CD4-positive, alpha-beta T cell treated with Interleukin-6 at 100 ng/mL for 8 hours (primary cell): Measurements from ENCODE around the gene CD53.

Source experiments
- DNase-seq: peaks from one replicate; pipeline ENCODE4 v3.0.0-alpha.2; 2020; ENCODE audit warnings: mixed read lengths, low spot score

The CD53 gene

GRCh38 chr1:110876748-110877341 is 3.9 kb downstream of the CD53 start:
- no peak for DNase-seq

DNA sequence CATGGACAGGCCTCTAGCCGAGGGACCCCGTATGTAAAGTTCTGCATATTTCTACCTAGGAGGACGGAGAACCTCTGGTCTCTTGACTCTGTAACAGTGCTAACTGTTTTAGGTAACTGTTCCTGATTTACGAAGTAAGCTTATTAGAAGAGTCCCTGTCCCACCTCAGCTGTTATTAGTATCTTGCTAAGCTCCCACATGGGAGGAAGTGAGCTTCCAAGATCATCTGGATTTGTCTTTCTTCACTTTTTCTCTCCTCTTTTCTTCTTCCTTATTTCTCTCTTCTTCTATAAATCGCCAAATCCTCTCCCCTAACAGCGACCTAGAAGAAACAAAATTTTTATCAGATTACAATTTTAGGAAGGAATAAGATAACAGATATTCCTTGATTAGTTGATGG is 4.4 kb downstream of the CD53 start:
- no peak for DNase-seq

DNA sequence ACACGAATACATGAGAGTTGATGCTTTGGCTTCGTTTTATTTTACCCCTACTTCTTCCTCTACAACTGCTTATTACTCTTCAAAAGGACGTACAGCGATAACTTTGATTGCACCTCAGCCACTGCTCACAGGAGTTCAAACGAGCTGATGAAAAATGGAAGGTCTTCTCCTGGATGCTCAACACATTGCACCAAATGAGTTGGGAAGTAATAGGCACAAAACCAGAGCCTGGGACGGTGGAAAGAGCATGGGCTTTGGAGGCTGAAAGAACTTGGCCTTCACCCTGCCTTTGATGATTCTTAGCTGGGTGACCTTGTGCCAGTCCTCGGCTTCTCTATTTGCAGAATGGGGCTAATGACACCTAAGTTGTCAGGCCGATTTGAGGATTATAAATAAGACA is 4.8 kb downstream of the CD53 start:
- no peak for DNase-seq

DNA sequence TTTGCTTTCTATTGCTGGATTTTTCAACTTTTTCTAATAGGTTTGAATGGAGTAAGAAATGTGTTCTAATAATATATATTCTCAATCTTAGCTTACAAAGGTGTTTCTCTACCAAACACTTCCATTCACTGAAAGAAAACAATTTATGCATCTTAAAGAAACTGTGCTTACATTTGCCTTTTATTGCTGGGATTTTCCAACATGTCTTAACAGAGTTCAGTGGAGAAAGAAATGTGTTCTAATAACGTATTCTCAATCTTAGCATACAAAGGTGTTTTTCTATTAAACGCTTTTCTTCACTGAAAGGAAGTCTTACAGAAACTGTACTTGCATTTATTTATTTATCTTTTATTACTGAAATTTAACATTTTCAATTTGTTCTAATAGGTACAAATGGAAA is 5.6 kb downstream of the CD53 start:
- DNase-seq: no peak

DNA sequence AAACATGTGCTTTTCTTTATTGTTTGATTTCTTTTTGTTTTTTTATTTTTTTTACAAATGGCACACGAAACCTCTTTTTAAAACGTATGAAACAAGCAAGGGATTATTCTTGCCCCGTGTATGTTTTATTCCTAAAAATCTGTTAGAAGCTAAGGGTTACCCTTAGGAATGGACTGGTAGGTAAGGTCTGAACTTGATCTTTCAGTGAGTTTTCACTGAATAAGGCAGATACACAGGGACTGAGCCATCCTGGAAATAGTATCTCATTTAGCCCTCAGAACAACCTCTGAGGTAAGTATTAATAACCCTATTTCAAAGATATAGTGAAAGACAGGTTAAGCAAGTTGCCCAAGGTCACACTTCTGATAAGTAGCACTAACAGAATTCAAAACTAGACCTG is 6.0 kb downstream of the CD53 start:
- no peak for DNase-seq

DNA sequence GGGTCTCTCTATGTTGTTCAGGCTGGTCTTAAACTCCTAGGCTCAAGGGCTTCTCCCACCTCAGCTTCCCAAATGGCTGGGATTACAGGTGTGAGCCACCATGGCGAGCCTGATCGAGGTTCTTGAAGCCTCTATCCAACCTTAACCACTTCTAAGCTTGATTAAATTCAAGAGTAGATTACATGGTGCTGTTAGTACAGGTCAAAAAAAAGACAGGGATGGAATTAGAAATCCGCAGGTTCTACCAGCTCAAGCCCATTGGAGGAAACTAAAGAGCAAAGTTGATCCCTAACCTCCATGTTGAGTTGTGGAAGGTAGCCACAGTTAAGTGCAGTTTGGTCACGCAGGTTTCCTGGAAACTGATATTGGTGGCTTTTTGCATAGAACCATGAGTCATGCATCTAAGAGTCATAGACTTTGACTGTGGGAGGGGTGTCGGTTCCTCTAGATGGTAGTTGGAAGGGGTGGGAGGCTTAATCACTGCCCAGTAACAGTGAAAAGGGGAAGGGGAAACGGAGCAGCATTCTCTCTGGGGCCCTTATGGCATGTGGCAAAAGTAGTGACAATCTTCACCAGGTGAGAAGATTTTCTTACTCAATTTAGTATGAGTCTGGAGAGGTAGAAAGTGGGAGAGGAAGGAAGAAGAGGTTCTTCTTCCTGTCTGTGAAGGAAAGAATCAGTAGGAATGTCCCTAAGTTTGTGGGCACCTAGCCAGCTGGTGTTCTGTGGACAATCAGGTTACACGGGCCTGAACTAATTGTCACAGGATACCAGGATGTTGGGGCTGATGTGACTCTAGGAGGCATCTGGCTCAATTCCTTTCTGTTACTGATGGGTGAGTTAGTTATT is 7.0 kb downstream of the CD53 start:
- peak; percentile 74 for DNase-seq

DNA sequence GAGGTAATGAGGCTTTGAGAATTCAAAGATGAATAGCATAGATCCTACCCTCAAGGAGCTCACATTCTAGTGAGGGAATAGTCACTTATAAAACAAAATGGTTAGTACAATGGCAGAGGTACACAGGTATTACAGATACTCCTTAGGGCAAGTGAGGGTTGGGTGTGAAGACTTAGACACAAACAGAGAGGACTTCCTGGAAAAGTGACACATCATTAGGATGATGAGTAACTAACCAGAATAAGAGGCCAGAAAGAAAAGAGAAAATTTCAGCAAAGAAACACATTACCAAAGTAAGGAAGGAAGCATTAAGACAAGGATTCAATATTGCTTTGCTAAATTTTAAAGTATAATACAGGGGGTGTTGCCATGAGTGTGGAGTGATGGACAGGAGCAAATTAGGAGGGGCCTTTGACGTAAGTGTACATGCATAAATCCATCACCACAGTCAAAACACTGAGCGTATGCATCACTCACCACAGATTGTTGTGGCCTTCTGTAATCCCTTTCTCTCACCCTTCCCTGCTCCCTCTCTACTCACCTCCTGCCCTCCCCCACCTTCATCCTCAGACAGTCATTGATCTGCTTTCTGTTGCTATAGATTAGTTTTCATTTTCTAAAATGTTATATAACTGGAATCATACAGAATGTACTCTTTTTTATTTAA is 7.9 kb downstream of the CD53 start:
- DNase-seq: peak; percentile 53

- DNase-seq: no peak
Measured at GRCh38 chr1:110888049-110888448, 15.1 kb downstream of the CD53 start.

- DNase-seq: no peak
Measured at GRCh38 chr1:110888641-110889040, 15.7 kb downstream of the CD53 start.

- no peak for DNase-seq
Measured at GRCh38 chr1:110890474-110891196, 17.7 kb downstream of the CD53 start.

DNA sequence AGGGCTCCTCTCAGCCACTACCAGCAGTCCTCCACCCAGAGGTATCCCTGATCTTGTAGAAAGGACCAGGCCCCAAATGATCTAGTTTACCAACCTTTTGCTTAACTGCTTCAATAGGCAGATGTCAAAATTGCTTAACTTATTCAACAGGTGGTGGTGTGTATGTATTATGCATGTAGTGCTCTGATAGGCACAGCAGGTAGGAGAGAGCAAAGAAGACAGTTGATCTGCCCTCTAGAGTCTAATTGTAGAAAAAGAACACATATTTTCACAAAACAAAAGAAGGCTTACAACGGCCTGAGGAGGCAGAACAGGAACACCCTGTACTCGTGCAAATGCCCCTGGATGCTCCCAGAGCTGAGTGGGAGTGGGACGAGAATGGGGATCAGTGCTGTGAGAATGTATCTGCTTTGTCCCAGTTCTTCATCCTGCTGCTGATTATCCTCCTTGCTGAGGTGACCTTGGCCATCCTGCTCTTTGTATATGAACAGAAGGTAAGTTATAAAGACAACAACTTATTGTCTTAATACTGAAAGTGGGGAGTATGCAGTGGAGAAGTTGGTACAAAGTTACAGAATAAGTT is 21.1 kb downstream of the CD53 start:
- no peak for DNase-seq

DNA sequence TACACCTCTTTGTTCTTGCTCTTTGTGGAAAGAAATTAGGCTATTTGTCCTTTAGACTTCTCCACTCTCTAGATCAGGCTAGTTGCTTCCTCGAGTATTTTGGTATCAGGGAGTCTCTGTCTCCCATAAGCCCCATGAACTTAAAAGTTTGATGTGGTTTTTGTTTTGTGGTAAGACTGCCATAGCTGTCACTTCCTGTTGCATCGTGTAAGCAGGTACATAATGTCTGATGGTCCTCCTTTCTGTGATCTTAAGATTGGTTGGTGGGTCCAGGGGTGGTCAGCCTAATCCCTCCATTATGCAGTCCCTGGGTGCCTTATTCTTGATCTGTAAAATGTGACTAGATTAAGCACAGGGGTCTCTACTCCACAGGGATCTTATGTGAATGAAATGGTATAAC is 23.1 kb downstream of the CD53 start:
- peak; percentile 20 for DNase-seq

- DNase-seq: no peak
Measured at GRCh38 chr1:110897681-110898080, 24.7 kb downstream of the CD53 start.

- DNase-seq: no peak
Measured at GRCh38 chr1:110898734-110899457, 25.9 kb downstream of the CD53 start.

DNA sequence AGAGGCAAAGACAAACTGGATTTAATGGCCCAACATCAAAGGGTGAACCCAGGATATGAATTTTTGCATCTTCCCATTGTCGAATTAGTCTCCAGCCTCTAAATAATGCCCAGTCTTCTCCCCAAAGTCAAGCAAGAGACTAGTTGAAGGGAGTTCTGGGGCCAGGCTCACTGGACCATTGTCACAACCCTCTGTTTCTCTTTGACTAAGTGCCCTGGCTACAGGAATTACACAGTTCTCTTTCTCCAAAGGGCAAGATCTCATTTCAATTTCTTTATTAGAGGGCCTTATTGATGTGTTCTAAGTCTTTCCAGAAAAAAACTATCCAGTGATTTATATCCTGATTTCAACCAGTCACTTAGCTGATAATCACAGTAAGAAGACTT is 26.5 kb downstream of the CD53 start:
- no peak for DNase-seq

DNA sequence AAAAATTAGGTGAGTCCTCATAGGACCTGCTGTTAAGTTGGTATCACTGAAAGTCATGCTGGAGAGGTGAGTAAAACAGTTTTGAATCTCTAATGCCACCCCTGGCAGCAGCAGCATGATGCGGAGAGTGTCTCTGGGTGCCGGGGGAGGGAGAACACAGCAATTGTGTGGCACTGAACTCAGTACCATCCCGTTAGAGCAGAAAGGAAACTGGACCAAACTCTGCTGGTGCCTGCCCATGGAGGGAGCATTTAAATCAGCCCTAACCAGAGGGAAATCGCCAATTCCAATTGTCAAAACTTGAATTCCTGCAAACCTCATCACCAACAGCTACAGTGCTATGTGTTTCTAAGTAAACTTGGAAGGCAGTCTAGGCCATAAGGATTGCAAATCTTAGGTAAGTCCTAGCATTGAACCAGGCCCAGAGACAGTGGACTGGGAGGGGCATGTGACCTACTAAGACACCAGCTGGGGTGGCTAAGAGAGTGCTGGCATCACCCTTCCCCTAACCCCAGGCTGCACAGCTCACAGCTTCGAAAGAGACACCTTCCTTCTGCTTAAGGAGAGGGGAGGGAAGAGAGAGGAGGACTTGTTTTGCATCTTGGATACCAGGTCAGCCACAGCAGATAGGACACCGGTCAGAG is 30.0 kb downstream of the CD53 start:
- no peak for DNase-seq

DNA sequence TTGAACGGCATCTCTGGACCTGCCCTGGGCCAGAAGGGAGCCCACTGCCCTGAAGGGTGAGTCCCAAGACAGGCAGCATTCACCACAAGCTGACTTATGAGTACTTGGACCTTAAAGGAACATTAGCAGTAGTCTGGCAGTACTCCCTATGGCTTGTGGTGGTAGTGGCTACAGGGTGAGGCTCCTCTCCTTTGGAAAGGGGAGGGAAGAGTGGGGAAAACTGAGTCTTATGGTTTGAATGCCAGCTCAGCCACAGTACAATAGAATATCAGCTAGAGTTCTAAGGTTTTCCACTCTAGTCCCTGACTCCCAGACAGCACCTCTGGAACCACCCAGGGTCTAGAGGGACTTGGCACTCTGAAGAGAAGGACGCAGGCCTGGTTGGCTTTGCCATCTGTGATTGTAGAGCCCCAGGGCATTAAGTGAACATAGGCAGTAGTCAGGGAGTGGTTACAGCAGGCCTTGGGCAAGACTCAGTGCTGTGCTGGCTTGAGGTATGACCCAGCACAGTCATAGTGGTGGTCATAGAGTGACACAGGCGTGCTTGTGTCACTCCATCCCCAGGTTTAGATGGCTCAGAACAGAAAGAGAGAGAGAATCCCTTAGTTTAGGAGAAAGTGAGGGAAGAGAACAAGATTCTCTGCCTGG is 31.0 kb downstream of the CD53 start:
- no peak for DNase-seq

DNA sequence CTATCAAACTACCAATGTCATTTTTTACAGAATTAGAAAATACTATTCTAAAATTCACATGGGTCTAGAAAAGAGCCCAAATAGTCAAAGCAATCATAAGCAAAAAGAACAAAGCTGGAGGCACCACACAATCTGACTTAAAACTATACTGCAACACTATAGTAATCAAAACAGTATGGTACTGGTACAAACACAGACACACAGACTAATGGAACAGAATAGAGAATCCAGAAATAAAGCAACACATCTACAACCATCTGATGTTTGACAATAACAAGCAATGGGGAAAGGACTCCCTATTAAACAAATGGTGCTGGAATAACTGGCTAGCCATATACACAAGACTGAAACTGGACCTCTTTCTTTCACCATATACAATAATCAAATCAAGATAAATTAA is 39.8 kb downstream of the CD53 start:
- no peak for DNase-seq

- DNase-seq: no peak
Measured at GRCh38 chr1:110914676-110915075, 41.7 kb downstream of the CD53 start.

GRCh38 chr1:110915804-110916203 is 42.9 kb downstream of the CD53 start:
- DNase-seq: no peak

DNA sequence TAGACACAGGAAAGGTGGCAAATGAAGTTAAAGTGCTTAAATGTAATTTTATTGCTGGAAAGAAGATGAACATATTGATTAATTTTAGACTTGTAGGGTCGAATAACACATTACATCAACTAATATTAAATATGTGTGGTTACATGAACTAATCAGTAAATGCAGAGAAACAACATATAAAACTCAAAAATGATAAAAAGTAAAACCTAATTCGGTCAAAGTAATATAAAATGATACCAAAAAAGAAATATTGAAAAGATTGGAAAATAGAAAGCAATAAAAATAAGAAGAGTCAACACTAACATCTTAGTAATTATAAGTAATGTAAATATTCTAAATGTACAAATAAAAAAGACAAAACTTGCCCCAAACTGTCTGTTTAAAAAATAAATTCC is 43.3 kb downstream of the CD53 start:
- no peak for DNase-seq
